Hematopoietic multipotent progenitor cell (in vitro differentiated cells): ENCODE measurements around the gene CEP57L1. TPM values are rescaled to one million over a fixed set of nuclear protein-coding genes. Genes with fewer than 3 reads are reported as not detected.
"Not testable (repeated sequence)": the region's sequence is repeated elsewhere in the genome, so short reads cannot be mapped to it uniquely, and the experiment has no call there.

Experiments
- DNase-seq, 3 donors: peaks; one replicate each; pipeline ENCODE4 v3.0.0-alpha.2; 2011 to 2015; ENCODE audit warnings: low read depth in 2 of 3, low spot score in 2 of 3
- total RNA-seq: library from RNA; depleted of rRNA; stranded (reverse); fragments of >200 nt; gene quantifications from one replicate; pipeline ENCODE4 v1.2.3, GENCODE V29; 2012

Gene CEP57L1
- total RNA-seq, 1 donor, result 14.8 TPM

DNA sequence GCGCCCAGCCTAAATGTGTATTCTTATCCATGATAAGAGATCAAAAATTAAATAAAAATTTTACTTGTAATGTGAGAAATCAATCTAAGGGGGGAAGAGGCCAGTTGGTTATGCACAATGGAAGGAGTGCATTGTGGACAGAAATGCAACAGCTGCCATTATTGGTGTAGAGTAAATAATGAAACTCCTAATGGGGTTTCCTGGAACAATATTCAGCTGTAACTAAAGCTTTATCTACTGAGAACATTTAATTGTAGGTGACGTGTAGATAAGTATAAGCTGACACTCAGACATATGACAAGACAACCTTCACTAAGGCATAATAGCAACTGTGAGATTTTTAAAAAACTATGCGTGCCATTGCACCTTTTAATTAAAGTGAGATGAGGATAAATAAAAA, 71.4 kb downstream of the CEP57L1 start:
- DNase-seq, result no peak

DNA sequence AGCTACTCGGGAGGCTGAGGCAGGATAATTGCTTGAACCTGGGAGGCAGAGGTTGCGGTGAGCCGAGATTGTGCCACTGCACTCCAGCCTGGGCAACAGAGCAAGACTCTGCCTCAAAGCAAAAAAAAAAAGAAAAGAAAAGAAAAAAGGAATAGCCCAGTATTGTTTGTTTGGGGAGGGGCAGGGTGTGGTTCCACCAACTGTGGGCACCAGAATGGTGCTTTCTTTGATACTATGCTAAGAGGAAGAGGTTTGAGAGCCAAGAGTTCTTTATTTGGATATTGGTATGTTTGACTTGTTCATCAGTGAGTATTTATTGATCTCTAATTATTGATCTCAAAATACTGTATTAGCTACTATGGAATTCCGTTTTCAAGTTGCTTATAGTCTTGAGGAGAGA, 72.3 kb downstream of the CEP57L1 start:
- no peak for DNase-seq

DNA sequence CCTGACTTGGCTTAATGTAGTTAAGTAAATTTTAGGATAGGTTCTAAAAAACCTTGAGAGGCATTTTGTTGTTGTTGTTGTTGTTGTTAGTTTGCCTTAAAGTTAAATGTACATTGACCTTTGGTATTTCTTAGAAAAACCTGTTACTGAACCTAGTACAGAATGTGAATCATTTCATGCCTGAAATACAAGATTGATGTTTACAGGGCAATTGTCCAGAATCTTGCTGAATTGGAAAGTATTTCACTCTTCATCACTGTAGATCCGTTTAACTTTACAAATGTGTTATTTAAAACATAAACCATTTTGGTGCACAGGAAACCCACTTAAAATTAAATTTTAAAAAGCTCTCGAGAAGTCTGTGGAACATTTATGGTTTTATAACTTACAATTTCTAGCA, 75.0 kb downstream of the CEP57L1 start:
- no peak for DNase-seq

DNA sequence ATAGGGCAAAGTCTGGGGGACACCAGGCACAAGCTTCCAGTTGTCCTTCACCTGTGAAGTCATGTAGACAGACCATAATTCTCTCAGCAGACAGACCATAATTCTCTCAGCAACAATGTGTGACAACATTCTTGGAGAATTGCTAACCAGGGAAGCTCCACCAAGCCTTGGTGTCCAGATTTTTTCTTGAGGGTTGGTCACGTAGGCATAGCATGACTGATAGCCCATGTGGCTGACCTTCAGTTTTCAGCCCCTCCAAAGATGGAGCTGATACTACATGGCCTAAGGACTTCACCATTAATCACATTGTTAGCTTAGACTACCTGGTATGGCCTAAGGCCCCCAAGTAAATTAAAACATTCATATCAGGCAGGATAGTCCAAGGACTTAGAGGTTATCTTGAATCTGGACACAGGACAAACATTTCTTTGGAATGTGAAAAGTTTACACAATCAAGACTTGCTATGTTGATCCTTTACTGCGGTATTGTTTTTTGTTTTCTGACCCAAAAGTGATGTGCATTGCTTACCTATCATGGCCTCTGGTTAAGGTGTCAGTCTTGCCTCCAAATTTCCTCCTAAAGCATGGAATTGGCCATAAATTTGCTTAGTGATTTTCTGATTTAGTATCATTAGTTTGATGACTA, 76.9 kb downstream of the CEP57L1 start:
- no peak for DNase-seq

DNA sequence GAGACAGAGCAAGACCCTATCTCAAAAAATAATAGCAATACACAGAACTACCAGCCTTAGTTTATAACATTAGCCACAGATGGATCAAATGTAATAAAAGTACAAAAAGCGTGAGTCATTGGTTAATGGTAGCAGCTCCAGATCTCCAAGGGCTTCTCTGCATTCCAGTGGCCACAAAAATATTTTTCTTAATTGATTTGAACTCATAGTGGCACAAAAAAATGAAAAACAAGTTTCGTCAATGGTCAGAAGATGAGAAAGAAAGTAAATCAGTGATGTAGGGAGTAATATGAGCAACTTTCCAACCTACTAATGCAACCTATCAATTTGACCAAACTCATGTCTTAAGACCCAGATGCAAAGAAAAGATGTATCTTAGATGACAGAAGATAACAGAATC, 79.6 kb downstream of the CEP57L1 start:
- no peak for DNase-seq

DNA sequence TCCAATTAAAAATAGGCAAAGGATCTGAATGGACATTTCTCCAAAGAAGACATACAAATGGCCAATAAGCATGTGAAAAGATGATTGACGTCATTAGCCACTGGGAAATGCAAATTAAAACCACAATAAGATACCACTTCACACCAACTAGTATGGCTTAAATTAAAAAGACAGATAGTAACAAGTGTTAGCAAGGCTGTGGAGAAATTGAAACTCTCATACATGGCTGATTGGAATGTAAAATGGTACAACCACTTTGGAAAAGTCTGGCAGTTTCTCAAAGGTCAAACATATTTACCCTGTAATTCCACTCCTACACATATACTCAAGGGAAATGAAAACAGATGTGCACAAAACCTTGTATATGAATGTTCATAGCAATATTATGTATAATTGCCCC, 83.6 kb downstream of the CEP57L1 start:
- DNase-seq, result no peak

DNA sequence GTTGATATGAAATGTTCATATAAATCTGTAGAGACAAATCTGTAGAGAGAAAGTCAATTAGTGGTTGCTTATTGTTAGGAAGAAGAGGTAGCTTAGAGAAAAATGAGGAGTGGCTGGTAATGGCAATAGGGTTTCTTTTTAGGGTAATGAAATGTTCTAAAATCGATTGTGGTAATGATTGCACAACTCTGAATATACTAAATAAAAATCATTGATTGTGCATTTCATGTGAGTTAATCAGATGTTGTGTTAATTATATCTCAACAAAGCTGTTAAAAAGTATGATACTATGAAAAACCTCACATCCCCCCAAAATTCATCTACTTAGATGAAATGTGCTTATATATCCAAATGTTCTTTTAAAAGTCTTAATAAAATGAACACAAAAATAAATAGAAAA, 84.2 kb downstream of the CEP57L1 start:
- no peak for DNase-seq

DNA sequence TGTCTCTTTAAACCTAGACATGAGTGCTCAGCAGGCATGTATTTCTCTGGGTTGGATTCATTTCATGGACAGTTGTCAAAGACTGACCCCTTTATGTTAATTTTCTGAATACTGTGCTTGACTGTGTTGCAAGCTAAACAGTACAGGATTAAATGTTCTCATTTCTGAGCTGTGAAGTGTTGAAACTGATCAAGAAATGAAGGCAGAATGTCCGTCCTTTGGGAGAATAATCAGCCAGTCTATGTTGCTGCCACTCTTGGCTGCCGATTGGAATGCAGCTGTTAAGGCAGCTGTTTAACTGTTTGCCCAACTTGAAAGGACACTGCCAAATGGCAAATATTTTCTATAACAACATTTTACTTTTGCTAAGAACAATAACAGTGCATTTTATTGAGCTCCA, 87.3 kb downstream of the CEP57L1 start:
- DNase-seq, result no peak

DNA sequence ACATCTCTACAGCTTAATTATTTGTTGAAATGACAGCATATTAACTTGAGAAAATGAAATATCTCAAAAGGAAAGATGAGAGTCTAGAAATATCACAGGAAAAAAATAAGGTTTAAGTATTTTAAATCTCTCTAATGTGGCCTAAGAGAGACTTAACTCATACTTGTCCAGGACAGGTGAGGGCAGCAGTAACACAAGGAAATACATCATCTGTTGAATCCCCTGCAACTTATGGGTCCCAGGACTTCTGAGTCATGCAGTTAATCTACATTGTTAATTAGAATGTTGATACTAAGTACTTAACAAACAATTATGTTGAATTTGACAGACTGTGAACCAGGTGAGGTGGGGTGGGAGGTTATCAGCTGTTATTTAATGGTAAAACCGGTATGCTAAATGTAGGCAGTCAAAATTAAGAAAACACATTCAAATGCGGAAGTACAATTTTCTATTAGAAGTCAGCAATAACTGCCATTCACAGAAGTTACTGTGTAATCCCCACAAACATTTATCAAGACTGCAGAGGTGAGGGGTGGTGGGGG, 87.9 kb downstream of the CEP57L1 start:
- peak in 2 of 3 donors; percentile 37 to 43 for DNase-seq

DNA sequence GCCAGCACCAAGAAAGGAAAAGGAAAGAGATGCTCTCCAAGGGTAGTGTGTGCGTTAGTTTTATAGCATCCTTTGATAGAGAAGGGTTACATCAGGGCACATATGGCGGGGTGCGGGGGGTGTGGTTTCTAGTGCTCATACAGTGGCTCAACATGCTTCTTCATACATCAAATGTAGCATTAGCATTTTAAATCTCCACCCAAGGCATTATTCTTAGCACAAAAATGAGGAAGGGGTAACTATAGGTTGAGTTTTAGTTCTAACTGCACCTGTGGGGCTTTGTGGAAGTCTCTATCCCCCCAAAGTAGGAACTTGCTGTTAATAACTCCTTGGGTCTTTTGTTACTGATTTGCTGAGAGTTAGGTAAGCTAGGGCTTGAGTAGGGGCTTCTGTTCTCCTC, 89.3 kb downstream of the CEP57L1 start:
- no peak for DNase-seq

DNA sequence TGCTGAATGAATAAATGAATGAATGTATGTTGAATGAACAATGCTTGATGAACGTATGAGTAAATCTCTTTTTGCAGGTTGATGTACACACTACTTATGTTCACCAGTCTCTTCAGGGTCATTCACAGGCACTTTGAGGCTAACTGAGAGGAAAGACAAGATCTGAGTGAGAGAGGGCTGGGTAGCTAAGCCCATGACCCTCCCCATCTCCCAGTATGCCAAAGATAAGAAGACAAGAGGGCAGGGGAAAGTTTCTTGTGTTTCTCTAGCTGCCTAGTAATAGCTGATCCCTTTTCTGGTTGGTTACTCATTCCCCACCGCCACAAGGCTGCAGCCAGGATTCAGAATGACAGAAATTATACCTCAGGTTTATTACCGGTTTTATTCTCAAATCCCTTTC, 90.7 kb downstream of the CEP57L1 start:
- DNase-seq, result no peak

DNA sequence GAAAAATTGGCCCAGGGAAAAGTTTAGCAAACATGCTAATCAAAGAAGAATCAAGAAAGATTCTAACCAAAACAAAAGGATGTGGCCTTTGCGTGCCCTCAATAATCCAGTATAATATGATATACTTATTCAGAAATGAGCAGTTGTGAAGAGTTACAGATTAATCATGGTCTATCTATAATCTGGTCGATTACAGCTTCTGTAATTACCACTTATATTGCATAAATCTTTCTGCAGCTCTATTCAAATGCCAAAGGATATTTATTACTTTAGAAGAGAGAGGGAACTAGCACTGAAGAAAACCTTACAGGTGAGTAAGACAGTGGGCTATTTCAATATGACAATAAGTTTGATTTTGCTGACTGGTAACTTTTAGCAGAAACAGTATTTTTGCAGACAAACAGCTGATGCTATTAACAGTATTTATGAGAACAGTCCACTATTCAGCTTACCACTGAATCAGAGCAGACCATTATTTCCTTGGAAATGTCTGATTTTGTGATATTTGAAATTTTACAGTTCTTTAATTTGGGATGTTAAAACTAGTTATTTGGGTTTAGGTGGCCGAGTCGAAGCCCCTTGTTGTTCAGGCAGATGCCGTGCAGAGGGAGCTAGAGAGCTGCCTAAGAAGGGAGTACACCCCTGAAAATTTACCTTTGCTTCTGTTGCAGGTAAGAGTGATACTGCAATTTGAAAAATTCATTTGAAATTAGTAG, 92.2 kb downstream of the CEP57L1 start:
- peak; percentile 35 to 77 (median 45) for DNase-seq

DNA sequence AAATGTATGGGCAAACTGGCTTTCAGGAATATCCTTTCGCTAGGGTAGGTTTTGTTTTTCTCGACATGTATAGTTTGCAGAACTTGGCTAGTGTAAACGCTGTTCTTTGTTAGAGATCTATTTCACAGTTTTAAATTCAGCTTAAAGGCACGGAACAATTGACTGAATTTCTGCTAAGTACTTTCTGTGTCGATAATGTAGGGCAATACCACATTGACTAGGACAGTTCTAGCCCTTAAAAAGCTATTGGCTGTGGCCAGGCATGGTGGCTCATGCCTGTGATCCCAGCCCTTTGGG, 92.8 kb downstream of the CEP57L1 start:
- no peak for DNase-seq

DNA sequence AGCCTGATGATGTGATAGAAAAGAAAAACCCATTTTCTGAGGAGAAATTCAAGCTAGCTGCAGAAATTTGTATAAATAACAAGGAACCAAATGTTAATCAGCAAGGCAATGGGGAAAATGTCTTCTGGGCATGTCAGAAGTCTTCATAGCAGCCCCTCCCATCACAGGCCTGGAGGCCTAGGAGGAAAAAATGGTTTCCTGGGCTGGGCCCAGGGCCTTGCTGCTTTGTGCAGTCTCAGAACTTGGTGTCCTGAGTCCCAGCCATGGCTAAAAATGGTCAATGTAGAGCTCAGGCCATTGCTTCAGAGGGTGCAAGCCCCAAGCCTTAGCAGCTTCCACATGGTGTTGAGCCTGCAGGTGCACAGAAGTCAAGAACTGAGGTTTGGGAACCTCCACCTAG, 96.1 kb downstream of the CEP57L1 start:
- not testable (repeated sequence) for DNase-seq

DNA sequence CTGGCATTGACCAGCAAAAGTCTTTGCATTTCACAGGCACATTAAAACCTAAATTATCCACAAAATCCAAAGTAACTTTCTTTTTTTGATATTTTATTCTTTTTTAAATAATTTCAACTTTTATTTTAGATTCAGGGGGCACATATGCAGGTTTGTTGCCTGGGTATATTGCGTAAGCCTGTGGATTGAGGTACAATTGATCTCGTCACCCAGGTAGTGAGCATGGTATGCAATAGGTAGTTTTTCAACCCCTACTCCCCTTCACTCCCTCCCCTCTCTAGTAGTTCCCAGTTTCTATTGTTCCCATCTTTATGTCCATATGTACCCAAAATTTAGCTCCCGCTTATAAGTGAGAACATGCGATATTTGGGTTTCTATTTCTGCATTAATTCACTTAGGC, 97.6 kb downstream of the CEP57L1 start:
- DNase-seq, result no peak

DNA sequence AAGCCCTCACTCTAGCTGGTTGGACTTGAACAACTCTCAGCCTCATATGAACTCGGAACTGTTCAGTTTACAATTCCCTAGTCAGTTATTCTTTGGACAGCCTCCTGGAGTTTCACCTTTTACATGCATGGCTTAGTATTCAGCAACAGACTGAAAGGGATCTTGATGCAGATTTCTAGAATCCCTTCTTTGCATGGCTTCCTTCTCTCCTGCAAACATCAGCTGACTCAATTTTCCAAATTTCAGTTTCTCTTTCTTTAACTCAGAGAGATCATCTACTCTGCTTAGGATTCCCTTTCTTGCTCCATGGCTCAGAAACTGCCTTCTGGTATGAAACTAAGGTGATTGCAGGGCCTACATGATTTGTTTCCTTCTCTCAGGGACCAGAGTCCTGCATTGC, 99.6 kb downstream of the CEP57L1 start:
- DNase-seq, result no peak

DNA sequence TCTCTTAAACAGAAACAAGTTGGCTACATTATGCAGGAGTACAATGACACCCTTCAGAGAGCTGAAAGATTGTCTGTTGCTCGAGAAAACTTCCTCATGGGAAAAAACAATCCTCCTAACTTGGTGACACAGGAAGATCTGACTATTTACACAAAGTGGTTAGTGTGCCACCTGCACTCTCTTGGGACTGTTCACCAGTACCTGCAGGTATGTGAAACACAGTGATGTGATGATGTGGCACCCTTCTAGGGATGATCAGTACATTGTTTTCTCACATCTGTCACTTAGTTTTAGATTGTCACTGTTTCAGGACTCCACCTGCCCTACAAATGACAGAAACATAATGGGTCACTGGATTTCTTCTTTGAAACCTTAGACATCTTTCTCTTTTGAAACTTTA, 101.8 kb downstream of the CEP57L1 start:
- no peak for DNase-seq

DNA sequence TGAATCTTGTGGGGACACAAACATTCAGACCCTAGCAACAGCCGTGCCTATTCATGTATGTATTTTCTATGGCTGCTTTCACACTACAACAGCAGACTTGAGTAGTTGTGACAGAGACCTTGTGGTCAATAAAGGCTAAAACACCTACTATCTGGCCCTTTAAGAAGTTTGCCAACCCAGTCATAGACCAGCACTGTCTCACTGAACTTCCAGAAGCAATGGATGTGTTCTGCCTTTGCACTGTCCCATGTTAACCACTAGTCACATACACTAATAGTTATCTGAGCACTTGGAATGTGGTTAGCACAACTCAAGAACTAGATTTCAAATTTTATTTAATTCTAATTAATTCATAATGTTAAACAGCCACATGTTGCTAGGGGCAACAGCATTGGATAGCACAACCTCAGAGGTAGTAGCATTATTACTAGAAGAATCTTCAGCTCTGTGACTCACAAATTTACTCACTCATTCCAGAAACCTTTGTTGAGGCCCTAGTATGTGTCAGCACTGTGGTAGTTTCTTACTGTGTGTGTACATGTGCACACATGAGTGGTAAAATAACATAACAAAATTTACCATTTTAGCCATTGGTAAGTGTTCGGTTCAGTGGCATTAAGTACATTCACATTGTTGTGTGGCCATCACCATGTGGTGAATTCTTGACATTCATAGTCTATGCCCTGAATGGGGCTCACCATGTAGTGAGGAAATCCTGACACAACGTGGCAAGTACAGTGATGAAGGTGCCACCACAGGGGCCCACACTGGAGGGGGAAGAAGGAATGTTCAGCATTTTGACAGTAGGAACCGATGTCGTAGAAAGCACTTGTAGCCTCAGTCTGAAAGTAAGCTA, 107.3 kb downstream of the CEP57L1 start:
- DNase-seq, result no peak

DNA sequence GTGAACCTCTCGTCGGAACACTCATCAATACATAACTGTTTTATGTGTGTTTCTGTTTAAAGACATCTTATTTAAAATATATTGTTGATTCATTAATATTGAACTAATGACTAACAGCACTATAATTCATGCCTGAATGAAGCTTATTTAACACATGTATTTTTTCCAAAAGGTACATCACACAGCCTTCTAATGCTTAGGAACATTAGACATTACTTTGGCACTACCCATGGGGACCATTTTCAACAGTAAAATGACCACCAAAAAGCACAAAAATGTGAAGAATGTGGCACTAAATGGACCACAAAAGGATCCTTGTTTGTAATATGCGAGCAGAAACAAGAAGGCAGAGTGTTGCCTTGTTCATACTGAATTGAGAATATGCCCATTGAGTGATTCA, 109.2 kb downstream of the CEP57L1 start:
- DNase-seq, result no peak

DNA sequence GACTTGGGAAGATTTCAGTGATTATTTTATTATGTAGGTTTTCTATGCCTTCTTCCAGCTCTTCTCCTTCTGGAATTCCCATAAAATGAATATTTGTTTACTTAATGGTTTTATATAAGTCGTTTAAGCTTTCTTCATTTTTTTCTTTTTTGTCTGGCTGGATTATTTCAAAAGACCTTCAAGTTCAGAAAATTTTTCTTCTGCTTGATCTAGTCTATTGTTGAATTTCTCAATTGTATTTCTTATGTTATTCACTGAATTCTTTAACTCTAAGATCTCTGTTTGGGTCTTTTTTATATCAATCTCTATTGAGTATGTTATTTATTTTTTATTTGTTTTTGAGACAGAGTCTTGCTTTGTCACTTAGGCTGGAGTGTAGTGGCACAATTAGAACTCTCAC, 117.4 kb downstream of the CEP57L1 start:
- no peak for DNase-seq
